Thyroid gland (tissue), 4 donors: ENCODE results near the gene CAGE1. TPM values are rescaled to one million over a fixed set of nuclear protein-coding genes. Genes with fewer than 3 reads are reported as not detected.

ENCODE experiments used
- DNase-seq, 2 donors: peaks; one replicate each; pipeline ENCODE4 v3.0.0-alpha.2; 2019
- H3K27ac ChIP-seq, 3 donors: fragments of 200-600 bp; sonication (generic); 1 replicate in 2 of 3; 2 replicates in 1 of 3; pipeline ENCODE4 v1.5.1; 2016 to 2019; ENCODE audit warnings: mild to moderate bottlenecking in 1 of 3, moderate library complexity in 1 of 3
- H3K27me3 ChIP-seq: fragments of 200-600 bp; sonication (generic); one replicate; pipeline ENCODE4 v1.5.1; 2019
- H3K36me3 ChIP-seq, 2 donors: fragments of 200-600 bp; sonication (generic); one replicate each; pipeline ENCODE4 v1.5.1; 2016 to 2019
- H3K4me1 ChIP-seq, 2 donors: fragments of 200-600 bp; sonication (generic); one replicate each; pipeline ENCODE4 v1.5.1; 2017 to 2019
- H3K4me3 ChIP-seq, 3 donors: fragments of 200-600 bp; sonication (generic); replicated peaks in 1 of 3; 1 replicate in 2 of 3; 2 replicates in 1 of 3; pipeline ENCODE4 v1.5.1; 2016; ENCODE audit warnings: mild to moderate bottlenecking in 1 of 3
- H3K9me3 ChIP-seq: fragments of 200-600 bp; sonication (generic); one replicate; pipeline ENCODE4 v1.5.1; 2017
- POLR2A ChIP-seq, 2 donors: fragments of 450-650 bp; IDR thresholded peaks; one replicate each; pipeline ENCODE4 v1.6.1; 2017; ENCODE audit warnings: antibody characterized with exemption in 2 of 2, mild to moderate bottlenecking in 2 of 2, moderate library complexity in 1 of 2
- WGBS, 2 donors: methylation state at CpG; one replicate each; pipeline ENCODE4 v1.1.5; 2017; 5-methylcytosine and 5-hydroxymethylcytosine counted together
- intact Hi-C: fragments of 100-400 bp; cut with DNase I; formaldehyde crosslinking; loops from one replicate; pipeline ENCODE4 v1.15.1; 2023
- total RNA-seq, 4 donors: library from RNA; depleted of rRNA; stranded (reverse); fragments of >200 nt; gene quantifications; one replicate each; pipeline ENCODE4 v1.2.3, GENCODE V29; 2016
- TF ChIP-seq, protein P1 (sequence below), 6 experiments: fragments of 200-600 bp in 3 of 6; fragments of 450-650 bp in 3 of 6; sonication (generic) in 3 of 6; IDR thresholded peaks; one replicate each; pipeline ENCODE4 v1.5.1; 2016 to 2019; ENCODE audit warnings: antibody characterized with exemption in 6 of 6, mild to moderate bottlenecking in 2 of 6, inconsistent platforms in 1 of 6, moderate library complexity in 1 of 6

Gene CAGE1
- total RNA-seq, 4 donors from 2014 or later = 0.20 TPM; not detected in 3

DNA sequence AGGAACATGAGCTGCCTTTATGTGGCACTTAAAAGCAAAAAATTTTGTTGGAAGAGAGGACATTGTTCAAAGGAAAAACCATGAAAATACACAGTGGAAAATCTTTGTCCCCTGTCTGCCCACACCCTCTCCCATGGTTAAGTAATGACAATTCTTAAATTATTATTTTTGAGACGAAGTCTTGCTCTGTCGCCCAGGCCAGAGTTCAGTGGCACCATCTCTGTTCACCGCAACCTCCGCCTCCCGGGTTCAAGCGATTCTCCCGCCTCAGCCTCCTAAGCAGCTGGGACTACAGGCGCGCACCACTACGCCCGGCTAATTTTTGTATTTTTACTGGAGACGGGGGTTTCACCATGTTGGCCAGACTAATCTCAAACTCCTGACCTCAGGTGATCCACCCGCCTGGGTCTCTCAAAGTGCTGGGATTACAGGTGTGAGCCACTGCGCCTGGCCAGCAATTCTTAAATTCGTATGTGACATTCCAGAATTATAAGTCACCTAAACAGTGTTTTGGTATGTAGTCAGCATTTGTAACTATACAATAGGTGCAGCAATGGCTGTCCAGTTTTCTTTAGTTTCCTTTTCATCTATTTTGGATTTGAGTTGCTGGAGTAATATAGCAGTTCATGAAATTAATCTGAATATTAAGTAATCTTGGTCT, 75.9 kb downstream of the CAGE1 start:
- Histone ChIP-seq H3K9me3 (no peaks in the 10 kb centered on the region), H3K4me3 (peak overlapping the region in 2 of 3 donors; percentile 41 to 95), H3K36me3 (peaks cover 6 to 9% of the 10 kb centered on the region in 2 donors), H3K27ac (peak overlapping the region; percentile 82 to 98 (median 91)), H3K4me1 (peaks cover 7 to 13% of the 10 kb centered on the region in 2 donors), H3K27me3 (no peaks in the 10 kb centered on the region)
- intact Hi-C loops = loop anchor here (2.0 kb wide), 1 partner anchor 77 kb away; no protein-coding TSS in a partner anchor
- DNase-seq = no peak
- 87 to 89% methylated on average over 15 of the region's 15 CpGs for WGBS, 2 donors
- TF ChIP-seq POLR2A (IDR thresholded peaks at IDR 0.05) = no peak
- TF ChIP-seq, protein P1, sequence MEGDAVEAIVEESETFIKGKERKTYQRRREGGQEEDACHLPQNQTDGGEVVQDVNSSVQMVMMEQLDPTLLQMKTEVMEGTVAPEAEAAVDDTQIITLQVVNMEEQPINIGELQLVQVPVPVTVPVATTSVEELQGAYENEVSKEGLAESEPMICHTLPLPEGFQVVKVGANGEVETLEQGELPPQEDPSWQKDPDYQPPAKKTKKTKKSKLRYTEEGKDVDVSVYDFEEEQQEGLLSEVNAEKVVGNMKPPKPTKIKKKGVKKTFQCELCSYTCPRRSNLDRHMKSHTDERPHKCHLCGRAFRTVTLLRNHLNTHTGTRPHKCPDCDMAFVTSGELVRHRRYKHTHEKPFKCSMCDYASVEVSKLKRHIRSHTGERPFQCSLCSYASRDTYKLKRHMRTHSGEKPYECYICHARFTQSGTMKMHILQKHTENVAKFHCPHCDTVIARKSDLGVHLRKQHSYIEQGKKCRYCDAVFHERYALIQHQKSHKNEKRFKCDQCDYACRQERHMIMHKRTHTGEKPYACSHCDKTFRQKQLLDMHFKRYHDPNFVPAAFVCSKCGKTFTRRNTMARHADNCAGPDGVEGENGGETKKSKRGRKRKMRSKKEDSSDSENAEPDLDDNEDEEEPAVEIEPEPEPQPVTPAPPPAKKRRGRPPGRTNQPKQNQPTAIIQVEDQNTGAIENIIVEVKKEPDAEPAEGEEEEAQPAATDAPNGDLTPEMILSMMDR (IDR thresholded peaks at IDR 0.05) = no peak

DNA sequence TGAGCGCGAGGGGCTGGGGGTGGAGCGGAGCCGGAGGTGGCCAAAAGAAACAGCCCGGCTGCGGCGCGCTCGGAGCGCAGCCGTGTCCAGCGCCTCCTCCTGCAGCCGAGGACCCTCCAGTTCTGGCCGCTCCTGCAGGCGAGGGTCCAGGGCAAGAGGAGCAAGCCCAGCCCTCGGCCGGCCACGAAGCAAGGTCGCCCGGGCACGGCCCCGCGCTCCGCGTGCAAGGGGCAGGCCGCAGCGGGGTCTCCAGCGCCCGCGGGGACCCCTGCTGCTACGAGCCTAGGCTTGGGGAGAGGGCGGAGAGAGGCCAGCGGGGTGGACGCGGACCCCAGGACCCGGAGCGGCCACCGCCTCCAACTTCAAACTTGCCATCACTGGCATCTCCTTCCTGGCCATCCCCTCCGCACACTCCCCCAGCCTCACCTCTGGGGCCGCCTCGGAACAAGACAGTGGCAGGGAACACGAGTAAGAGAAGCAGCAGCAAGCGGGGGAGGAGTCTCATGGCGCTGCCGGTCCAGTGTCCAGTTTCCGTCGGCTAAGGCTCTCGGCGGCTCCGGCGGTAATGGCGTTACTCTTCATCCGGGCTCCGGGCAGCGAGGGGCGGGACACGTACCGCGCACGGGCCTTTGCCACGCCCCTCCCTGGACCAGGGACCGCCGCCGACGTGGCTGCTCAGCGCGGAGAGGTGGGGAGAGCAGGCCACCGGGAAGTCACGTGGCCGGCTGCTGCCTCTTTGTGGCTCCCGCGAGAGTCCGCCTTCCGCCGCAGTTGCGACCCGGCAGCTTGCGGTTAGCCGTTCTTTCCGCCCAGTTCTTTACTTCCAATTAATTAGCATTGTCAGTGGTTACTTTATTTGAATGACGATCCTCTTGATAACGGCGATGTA, 76.7 kb downstream of the CAGE1 start, which contains the start of gene SSR1:
TSS of gene SSR1 (minus strand) at position 584 of the 889 bp plus-strand sequence. CDS start at position 505, 79 bp downstream.
- TF ChIP-seq POLR2A (IDR thresholded peaks at IDR 0.05) = peak in 1 of 2 donors; percentile 93
- TF ChIP-seq, protein P1 (IDR thresholded peaks at IDR 0.05) = no peak
- peaks cover 7 to 13% of the 10 kb centered on the region in 2 donors for H3K4me1 ChIP-seq
- H3K27me3 ChIP-seq = no peaks in the 10 kb centered on the region
- WGBS, 2 donors = 1% methylated on average over 39 to 40 of the region's 83 CpGs
- peak within 1 kb of the TSS; percentile 43 to 95 (median 62) for H3K4me3 ChIP-seq
- peak; percentile 98 for DNase-seq
- H3K27ac ChIP-seq = peak within 1 kb of the TSS; percentile 82 to 98 (median 91)
- no peaks in the 10 kb centered on the region for H3K9me3 ChIP-seq
- intact Hi-C loops = loop anchor here (2.0 kb wide), 1 partner anchor 78 kb away; no protein-coding TSS in a partner anchor
- H3K36me3 ChIP-seq = peaks cover 6 to 14% of the 10 kb centered on the region in 2 donors

DNA sequence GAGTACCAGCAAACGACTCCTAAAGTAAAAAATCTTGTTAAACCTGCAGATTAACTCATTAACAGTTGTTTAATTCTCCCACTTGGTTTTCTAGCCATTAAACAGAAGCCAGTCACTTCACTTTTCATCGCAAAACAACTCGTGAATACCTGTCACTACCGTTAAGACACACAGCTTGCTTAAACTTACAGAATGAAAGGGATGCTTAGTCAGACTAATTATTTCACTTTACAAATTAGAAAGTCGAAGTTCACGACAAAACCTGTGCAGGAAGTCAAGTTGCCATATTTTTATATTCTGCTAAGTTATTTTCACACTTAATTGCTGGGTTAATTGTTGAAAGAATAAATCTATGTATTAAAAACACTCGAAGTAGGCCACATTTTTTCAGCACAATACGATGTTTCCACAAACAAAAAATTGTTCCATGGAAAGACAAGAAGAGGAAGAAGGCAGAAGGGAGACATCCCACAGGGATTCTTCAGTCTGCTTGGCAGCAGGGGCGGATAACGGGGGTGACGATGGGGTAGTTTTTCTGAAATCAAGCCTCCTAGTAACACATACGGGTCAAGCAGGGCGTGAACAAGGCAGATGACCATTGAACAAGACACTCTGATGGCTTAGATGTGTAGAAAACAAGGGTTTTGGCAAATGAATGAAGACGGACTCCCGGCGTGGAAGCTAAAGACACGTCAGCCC, 77.5 kb downstream of the CAGE1 start:
- Histone ChIP-seq H3K4me3 (peak overlapping the region; percentile 43 to 95 (median 62)), H3K27me3 (no peaks in the 10 kb centered on the region), H3K4me1 (peaks cover 7 to 13% of the 10 kb centered on the region in 2 donors), H3K9me3 (no peaks in the 10 kb centered on the region), H3K27ac (peak overlapping the region in 2 of 3 donors; percentile 91 to 98), H3K36me3 (peaks cover 6 to 22% of the 10 kb centered on the region in 2 donors)
- intact Hi-C loops = loop anchor here (2.0 kb wide), 1 partner anchor 79 kb away; no protein-coding TSS in a partner anchor
- no peak for TF ChIP-seq POLR2A (IDR thresholded peaks at IDR 0.05)
- TF ChIP-seq, protein P1 (IDR thresholded peaks at IDR 0.05) = no peak
- 2 to 3% methylated on average over 17 of the region's 17 CpGs for WGBS, 2 donors
- DNase-seq = no peak

DNA sequence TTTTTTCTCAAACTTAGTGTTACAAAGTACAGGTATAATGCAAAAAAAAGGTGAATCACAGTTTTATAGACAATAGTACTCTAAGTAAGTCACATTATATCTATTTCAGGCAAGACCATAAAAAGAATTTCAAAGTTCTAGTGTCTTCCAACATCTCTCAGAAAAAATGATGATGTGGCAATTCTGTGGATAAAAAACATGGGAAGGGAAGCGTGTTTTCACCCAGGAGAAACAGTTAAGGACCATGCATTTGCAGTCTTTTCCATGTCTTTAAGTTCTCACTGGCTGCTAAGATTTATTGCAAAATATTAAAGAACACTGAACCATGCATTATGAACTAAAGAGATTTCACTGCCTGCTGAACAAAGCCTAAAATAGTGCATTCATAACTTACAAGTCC, 78.4 kb downstream of the CAGE1 start:
- intact Hi-C loops = no loop called here
- 69 to 80% methylated on average over 1 of the region's 1 CpG for WGBS, 2 donors
- Histone ChIP-seq H3K27ac (no peak overlapping the region), H3K4me1 (peaks cover 7 to 13% of the 10 kb centered on the region in 2 donors), H3K9me3 (no peaks in the 10 kb centered on the region), H3K36me3 (peaks cover 6 to 24% of the 10 kb centered on the region in 2 donors), H3K27me3 (no peaks in the 10 kb centered on the region), H3K4me3 (no peak overlapping the region)
- DNase-seq = no peak
- TF ChIP-seq, protein P1 (IDR thresholded peaks at IDR 0.05) = no peak
- TF ChIP-seq POLR2A (IDR thresholded peaks at IDR 0.05) = no peak
